D721Med (cell line): ENCODE measurements around the gene SHFL.
A peak's percentile ranks its signal among the peaks of the same experiment; 100 is the strongest.

Experiments
- DNase-seq: peaks from one replicate; pipeline ENCODE4 v3.0.0; 2011; ENCODE audit warnings: low spot score; ENCODE audit not compliant: insufficient read length
- FAIRE-seq: peaks from 2 replicates; lab custom pipeline; 2011; peaks lifted over from hg19 to GRCh38; lab: Jason Lieb, UNC
- TF ChIP-seq, protein P1 (sequence below): IDR thresholded peaks from 2 replicates; pipeline ENCODE4 v1.5.1; 2012; ENCODE audit warnings: mild to moderate bottlenecking, control low read depth; ENCODE audit not compliant: insufficient read depth; ENCODE audit errors: missing control alignments

Gene SHFL

DNA sequence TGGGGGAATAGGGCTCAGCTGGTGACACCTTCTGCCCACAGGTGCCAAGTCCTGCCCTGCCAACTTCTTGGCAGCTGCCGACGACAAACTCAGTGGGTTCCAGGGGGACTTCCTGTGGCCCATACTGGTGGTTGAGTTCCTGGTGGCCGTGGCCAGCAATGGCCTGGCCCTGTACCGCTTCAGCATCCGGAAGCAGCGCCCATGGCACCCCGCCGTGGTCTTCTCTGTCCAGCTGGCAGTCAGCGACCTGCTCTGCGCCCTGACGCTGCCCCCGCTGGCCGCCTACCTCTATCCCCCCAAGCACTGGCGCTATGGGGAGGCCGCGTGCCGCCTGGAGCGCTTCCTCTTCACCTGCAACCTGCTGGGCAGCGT lies 27.5 kb downstream of the SHFL start:
- FAIRE-seq (no peak), DNase-seq (peak; percentile 2)
- TF ChIP-seq, protein P1, sequence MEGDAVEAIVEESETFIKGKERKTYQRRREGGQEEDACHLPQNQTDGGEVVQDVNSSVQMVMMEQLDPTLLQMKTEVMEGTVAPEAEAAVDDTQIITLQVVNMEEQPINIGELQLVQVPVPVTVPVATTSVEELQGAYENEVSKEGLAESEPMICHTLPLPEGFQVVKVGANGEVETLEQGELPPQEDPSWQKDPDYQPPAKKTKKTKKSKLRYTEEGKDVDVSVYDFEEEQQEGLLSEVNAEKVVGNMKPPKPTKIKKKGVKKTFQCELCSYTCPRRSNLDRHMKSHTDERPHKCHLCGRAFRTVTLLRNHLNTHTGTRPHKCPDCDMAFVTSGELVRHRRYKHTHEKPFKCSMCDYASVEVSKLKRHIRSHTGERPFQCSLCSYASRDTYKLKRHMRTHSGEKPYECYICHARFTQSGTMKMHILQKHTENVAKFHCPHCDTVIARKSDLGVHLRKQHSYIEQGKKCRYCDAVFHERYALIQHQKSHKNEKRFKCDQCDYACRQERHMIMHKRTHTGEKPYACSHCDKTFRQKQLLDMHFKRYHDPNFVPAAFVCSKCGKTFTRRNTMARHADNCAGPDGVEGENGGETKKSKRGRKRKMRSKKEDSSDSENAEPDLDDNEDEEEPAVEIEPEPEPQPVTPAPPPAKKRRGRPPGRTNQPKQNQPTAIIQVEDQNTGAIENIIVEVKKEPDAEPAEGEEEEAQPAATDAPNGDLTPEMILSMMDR: no peak

DNA sequence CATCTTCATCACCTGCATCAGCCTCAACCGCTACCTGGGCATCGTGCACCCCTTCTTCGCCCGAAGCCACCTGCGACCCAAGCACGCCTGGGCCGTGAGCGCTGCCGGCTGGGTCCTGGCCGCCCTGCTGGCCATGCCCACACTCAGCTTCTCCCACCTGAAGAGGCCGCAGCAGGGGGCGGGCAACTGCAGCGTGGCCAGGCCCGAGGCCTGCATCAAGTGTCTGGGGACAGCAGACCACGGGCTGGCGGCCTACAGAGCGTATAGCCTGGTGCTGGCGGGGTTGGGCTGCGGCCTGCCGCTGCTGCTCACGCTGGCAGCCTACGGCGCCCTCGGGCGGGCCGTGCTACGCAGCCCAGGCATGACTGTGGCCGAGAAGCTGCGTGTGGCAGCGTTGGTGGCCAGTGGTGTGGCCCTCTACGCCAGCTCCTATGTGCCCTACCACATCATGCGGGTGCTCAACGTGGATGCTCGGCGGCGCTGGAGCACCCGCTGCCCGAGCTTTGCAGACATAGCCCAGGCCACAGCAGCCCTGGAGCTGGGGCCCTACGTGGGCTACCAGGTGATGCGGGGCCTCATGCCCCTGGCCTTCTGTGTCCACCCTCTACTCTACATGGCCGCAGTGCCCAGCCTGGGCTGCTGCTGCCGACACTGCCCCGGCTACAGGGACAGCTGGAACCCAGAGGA lies 28.0 kb downstream of the SHFL start:
- DNase-seq (peak; percentile 6), FAIRE-seq (no peak)
- TF ChIP-seq, protein P1: no peak

- DNase-seq (peak; percentile 4), FAIRE-seq (no peak)
- TF ChIP-seq, protein P1: no peak
Observed at GRCh38 chr19:10114651-10115391, 28.7 kb downstream of the SHFL start.

- FAIRE-seq (no peak), DNase-seq (peak; percentile 1)
- TF ChIP-seq, protein P1: no peak
Observed at GRCh38 chr19:10115392-10116084, 29.4 kb downstream of the SHFL start.

GRCh38 chr19:10116085-10116865 lies 30.2 kb downstream of the SHFL start:
- TF ChIP-seq, protein P1: no peak
- FAIRE-seq: no peak
- DNase-seq: peak; percentile 3

DNA sequence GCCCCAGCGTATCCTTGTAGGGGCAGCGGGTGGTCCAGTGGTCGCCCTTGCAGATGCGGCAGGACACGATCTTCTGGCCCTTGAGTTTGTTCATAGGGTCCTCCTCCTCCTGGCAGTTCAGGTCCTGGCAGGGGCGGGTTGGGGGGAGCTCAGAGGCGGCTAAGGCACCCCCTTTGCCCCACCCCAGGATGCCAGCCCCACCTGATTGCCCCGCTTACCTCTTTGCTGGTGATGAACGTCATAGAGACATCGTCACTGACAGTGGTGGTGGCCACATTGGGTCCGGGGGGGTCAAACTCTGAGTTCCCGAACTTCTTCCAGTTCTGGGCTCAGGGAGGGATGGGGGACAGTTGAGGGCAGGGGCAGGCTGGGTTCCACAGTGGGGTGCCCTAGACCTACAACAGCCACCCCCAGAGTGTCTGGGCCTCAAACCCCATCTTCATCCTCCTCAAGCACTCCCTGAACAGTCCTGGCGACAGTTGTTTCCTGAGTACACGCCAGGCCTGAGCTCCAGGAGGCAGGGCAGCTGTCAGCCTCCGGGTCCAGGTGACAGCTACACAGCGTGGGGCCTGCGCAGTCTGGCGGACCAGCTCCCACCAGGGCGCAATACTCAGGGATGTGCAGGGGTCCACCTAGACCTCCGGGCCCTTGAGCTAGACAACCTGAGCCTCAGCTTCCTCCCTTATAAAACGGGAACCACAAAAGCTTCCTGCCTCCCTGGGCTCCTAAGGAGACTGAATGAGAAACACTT lies 30.9 kb downstream of the SHFL start:
- TF ChIP-seq, protein P1: no peak
- FAIRE-seq: no peak
- no peak for DNase-seq
